Subcutaneous adipose tissue (tissue), 4 donors: Measurements from ENCODE around the gene FNBP1. TPM values are rescaled to one million over a fixed set of nuclear protein-coding genes. Genes with fewer than 3 reads are reported as not detected.

ENCODE experiments used
- total RNA-seq, 4 donors: library from RNA; depleted of rRNA; stranded (reverse); fragments of >200 nt; gene quantifications; one replicate each; pipeline ENCODE4 v1.1.0, GENCODE V29; 2016
- TF ChIP-seq, protein P1 (sequence below): fragments of 450-650 bp; IDR thresholded peaks from one replicate; pipeline ENCODE4 v1.5.1; 2016; ENCODE audit warnings: low read depth, mild to moderate bottlenecking, control low read depth, antibody characterized with exemption, moderate library complexity

FNBP1 gene
- total RNA-seq, 4 donors from 2014 or later: 34.1 to 68.6 (median 50.7) TPM

DNA sequence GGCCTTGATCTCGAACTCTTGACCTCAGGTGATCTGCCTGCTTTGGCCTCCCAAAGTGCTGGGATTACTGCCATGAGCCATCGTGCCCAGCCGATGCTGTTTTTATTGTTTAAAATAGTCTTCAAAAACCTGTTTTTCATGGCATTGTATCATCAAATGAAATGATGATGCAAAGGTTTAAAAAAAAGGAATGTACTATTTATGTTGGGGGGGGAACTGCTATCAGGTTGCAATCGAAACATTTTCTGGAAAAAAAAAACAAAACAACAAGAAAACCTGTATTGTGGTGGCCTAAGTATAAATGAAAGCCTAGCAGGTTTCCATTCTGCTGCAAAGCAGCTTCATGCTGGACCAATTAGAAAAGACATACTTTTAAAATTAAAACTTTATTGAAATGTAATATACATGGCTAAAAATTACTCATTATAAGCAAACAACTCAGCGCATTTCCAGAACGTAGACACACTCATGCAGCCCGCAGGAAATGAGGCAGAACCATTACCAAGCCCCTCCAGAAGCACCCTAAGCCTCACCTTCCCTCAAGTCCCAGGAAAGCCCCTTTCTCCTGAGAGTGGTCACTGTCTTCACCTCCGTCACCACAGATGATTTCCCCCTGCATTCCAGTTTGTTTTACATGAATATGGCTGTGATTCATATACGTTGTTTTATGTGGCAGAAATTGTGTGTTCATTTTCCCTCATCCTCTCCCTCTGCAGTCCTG is 29.7 kb upstream of the FNBP1 start:
- TF ChIP-seq, protein P1, sequence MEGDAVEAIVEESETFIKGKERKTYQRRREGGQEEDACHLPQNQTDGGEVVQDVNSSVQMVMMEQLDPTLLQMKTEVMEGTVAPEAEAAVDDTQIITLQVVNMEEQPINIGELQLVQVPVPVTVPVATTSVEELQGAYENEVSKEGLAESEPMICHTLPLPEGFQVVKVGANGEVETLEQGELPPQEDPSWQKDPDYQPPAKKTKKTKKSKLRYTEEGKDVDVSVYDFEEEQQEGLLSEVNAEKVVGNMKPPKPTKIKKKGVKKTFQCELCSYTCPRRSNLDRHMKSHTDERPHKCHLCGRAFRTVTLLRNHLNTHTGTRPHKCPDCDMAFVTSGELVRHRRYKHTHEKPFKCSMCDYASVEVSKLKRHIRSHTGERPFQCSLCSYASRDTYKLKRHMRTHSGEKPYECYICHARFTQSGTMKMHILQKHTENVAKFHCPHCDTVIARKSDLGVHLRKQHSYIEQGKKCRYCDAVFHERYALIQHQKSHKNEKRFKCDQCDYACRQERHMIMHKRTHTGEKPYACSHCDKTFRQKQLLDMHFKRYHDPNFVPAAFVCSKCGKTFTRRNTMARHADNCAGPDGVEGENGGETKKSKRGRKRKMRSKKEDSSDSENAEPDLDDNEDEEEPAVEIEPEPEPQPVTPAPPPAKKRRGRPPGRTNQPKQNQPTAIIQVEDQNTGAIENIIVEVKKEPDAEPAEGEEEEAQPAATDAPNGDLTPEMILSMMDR: no peak

DNA sequence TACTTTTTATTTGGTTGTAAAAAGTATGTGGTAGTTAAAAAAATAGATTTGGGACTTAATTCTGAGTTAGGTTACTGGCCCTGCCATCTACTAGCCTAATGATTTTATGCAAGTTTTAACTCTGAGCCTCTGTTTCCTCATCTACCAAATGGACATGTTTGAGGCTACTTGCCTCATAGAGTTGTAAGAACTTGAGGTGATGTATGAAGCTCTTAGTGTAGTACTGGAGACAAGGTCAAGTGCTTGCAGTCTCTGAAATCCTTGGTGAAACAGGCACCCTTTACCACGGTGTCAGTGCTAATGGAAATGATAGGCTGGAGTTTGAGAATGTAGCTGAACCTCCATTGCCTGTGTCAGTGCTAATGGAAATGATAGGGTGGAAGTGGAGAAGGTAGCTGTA is 26.1 kb upstream of the FNBP1 start:
- TF ChIP-seq, protein P1: no peak

DNA sequence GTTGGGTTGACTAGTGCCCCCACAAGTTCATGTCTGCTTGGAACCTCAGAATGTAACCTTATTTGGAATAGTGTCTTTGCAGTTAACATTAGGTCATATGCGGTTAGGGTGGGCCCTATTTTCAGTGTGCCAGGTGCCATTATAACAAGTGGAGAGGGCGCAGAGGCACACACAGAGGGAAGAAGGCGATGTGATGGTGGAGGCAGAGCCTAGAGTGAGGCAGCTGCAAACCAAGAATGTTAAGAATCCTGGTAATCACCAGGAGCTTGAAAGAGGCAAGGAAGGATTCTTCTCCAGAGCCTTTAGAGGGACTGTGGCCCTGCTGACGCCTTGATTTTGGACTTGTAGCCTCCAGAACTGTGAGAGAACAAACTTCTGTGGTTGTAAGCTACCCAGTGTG is 21.6 kb upstream of the FNBP1 start:
- TF ChIP-seq, protein P1: no peak

DNA sequence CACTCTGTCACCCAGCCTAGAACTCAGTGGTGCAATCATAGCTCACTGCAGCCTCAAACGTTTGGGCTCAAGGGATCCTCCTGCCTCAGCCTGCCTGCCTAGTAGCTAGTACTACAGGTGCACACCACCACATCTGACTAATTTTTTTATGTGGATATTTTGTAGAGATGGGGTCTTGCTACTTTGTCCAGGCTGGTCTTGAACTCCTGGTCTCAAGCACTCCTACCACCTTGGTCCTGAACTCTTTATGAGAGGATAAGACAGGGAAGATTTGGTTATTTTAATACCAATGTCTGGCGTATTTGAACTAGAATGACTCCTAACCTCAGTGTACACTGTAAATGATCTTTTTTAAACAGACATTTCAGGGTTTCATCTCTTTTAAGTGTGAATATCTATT is 19.8 kb upstream of the FNBP1 start:
- TF ChIP-seq, protein P1: no peak

DNA sequence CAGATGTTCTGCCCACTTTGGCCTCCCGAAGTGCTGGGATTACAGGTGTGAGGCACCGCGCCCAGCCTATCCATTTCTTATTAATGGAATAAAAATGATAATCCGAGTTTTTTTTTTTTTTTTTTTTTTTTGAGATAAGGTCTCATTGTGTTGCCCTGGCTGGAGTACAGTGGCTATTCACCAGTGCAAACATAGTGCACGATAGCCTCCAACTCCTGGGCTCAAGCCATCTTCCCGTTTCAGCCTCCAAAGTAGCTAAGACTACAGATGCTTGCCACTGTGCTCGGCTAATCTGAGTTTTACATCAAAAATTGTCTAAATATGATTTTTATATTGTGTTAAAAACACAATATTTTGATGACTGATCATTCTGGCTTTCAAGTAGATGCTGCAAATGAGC is 17.3 kb upstream of the FNBP1 start:
- TF ChIP-seq, protein P1: no peak

DNA sequence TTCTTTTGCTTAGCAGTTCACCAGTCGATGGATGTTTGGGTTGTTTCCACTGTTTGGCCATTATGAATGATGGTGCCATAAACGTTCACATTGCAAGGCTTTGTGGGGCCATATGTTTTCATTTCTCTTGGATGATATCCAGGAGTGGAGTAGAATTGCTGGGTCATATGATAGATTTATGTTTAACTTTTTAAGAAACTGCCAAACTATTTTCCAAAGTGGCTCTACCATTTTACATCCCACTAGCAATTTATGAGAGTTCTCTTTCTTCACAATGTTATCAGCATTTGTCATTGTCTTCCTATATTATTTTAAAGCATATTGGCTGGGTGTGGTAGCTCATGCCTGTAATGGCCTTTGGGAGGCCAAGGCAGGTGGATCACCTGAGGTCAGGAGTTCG is 15.9 kb upstream of the FNBP1 start:
- TF ChIP-seq, protein P1: no peak

DNA sequence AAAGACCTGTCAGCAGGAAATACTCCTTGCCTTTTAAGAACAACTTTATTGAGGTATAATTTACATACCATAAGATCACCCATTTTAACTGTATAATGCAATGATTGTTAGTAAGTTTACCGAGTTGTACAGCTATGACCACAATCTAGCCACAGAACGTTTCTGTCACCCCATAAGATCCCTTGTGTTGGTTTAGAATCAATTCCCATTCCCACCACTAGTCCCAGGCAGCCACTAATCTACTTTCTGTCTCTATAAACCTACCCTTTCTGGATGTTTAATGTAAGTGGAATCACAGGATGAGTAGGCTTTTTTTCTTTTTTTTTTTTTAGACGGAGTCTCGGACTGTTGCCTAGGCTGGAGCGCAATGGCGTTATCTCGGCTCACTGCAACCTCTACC is 15.2 kb upstream of the FNBP1 start:
- TF ChIP-seq, protein P1: no peak
